ENCODE data around the gene SCN4B. TPM values are rescaled to one million over a fixed set of nuclear protein-coding genes. Genes with fewer than 3 reads are reported as not detected.

SCN4B gene
- total and polyA plus RNA-seq, 2 donors (not counting 3 experiments of a cell fraction or from before 2014, with no cell fraction given), result 0.06 to 0.13 TPM

GRCh38 chr11:118092907-118093571, 59.6 kb downstream of the SCN4B start:
- CTCF ChIA-PET, result no interaction called here
- no TSS peak for BruUV-seq (replicated peaks)
- dilution Hi-C loops (cut with MboI; ENCODE audit: extremely low pct_ligation_motif_present, low sequenced_read_pairs), result no loop called here
- no peak overlapping the region for H3K9ac ChIP-seq (replicated peaks; ENCODE audit: extremely low read depth, insufficient read depth, low read length)
- TF ChIP-seq CTCF (IDR thresholded peaks at IDR 0.05; ENCODE audit: extremely low read depth in 1 of 2, insufficient read depth in 1 of 2, low read depth in 1 of 2, low read length in 2 of 2) (no peak), POLR2AphosphoS5 (IDR thresholded peaks at IDR 0.05; ENCODE audit: insufficient read depth, low read depth, low read length) (no peak), FOS (IDR thresholded peaks at IDR 0.05; ENCODE audit: borderline replicate concordance, insufficient read depth, low read length) (no peak), EZH2 (IDR thresholded peaks at IDR 0.05; ENCODE audit: borderline replicate concordance, low read depth, low read length, severe bottlenecking) (no peak), JUN (IDR thresholded peaks at IDR 0.05; ENCODE audit: borderline replicate concordance, insufficient read depth, insufficient read length, low read depth) (no peak), GATA2 (IDR thresholded peaks at IDR 0.05; ENCODE audit: insufficient read depth, insufficient read length, low read depth, low read length) (no peak), POLR2A (IDR thresholded peaks at IDR 0.05; ENCODE audit: low read depth, low read length) (no peak), MAX (IDR thresholded peaks at IDR 0.05; ENCODE audit: insufficient read depth, insufficient read length) (no peak), MYC (IDR thresholded peaks at IDR 0.05; ENCODE audit: low read depth, low read length) (no peak)
- no peak overlapping the region for H3K4me3 ChIP-seq (replicated peaks in 1 of 3; ENCODE audit: insufficient read depth in 1 of 3, low read depth in 1 of 3, low read length in 3 of 3)
- H3K36me3 ChIP-seq (ENCODE audit: control insufficient read depth in 2 of 2, extremely low read depth in 1 of 2, insufficient read depth in 2 of 2, low read length in 2 of 2), result no peaks in the 10 kb centered on the region
- no peak overlapping the region for H3K27ac ChIP-seq (ENCODE audit: insufficient read depth, low read depth, low read length)
- peaks cover 8% of the 10 kb centered on the region for H3K4me1 ChIP-seq (ENCODE audit: control insufficient read depth, extremely low read depth, insufficient read depth, low read length)
- POLR2A ChIA-PET, result no interaction called here
- peaks cover 0 to 6% of the 10 kb centered on the region in 2 experiments for H3K27me3 ChIP-seq (ENCODE audit: control insufficient read depth in 2 of 2, insufficient read depth in 2 of 2, low read length in 2 of 2)
- no peaks in the 10 kb centered on the region for H4K20me1 ChIP-seq (replicated peaks; ENCODE audit: control insufficient read depth, extremely low read depth, insufficient read depth, low read length)
- FAIRE-seq (no peak), DNase-seq (ENCODE audit: low read depth, low spot score) (no peak)
- no peaks in the 10 kb centered on the region for H3K79me2 ChIP-seq (ENCODE audit: control insufficient read depth, insufficient read depth, low read length)
- H2AFZ ChIP-seq (ENCODE audit: low read depth, low read length), result no peak overlapping the region
- H3K9me3 ChIP-seq (replicated peaks; ENCODE audit: control insufficient read depth, insufficient read depth, low read length), result no peaks in the 10 kb centered on the region
- intact Hi-C loops (cut with micrococcal nuclease), result no loop called here
- no peak overlapping the region for H3K4me2 ChIP-seq (ENCODE audit: insufficient read depth, low read length)
- H3K9me1 ChIP-seq (replicated peaks; ENCODE audit: control insufficient read depth, extremely low read depth, insufficient read depth, low read length), result no peaks in the 10 kb centered on the region
